ENCODE results near the gene PRSS23.

- TF ChIP-seq CTCF (IDR thresholded peaks at IDR 0.05) (no peak), POLR2A (IDR thresholded peaks at IDR 0.05) (no peak)
Measured at GRCh38 chr11:86772999-86773398, 27.3 kb upstream of the PRSS23 start.

Data from right lobe of liver (tissue), 4 donors.